OCI-LY3 (cell line): ENCODE data around the gene CADPS.

Experiments used
- H2AFZ ChIP-seq: fragments of 200-600, 300-600 bp; shearing (Covaris generic); 2 replicates; pipeline ENCODE4 v1.6.0; 2014; ENCODE audit warnings: antibody characterized with exemption, low read depth, low read length
- H3K27ac ChIP-seq: fragments of 200-600, 300-600 bp; sonication (generic); 2 replicates; pipeline ENCODE4 v1.5.1; 2014; ENCODE audit warnings: mild to moderate bottlenecking, low read length, moderate library complexity, mixed read lengths
- H3K27me3 ChIP-seq: fragments of 200-600, 300-600 bp; sonication (generic); 2 replicates; pipeline ENCODE4 v1.6.1; 2014; ENCODE audit warnings: low read depth, low read length, mixed read lengths
- H3K36me3 ChIP-seq: fragments of 200-600, 300-600 bp; sonication (generic); replicated peaks from 2 replicates; pipeline ENCODE3; 2014; ENCODE audit warnings: low read depth, low read length, mixed read lengths
- H3K4me1 ChIP-seq: fragments of 300-600, 200-600 bp; sonication (generic); 2 replicates; pipeline ENCODE4 v1.6.1; 2014; ENCODE audit warnings: low read length, mixed read lengths
- H3K4me2 ChIP-seq: fragments of 200-600, 300-600 bp; sonication (generic); 2 replicates; pipeline ENCODE4 v1.6.1; 2014; ENCODE audit warnings: low read length, mixed read lengths
- H3K4me3 ChIP-seq: fragments of 300-600, 200-600 bp; sonication (generic); 2 replicates; pipeline ENCODE4 v1.5.1; 2014; ENCODE audit warnings: antibody characterized with exemption, mild to moderate bottlenecking, low read length, moderate library complexity
- H3K79me2 ChIP-seq: fragments of 300-600, 200-600 bp; shearing (Covaris generic); 2 replicates; pipeline ENCODE4 v1.6.1; 2014; ENCODE audit warnings: mild to moderate bottlenecking, low read length, mixed read lengths
- H3K9ac ChIP-seq: fragments of 300-600, 200-600 bp; shearing (Covaris generic); 2 replicates; pipeline ENCODE4 v1.6.0; 2014; ENCODE audit warnings: mild to moderate bottlenecking, low read length, moderate library complexity
- H3K9me3 ChIP-seq: fragments of 200-600, 300-600 bp; shearing (Covaris generic); 2 replicates; pipeline ENCODE4 v1.6.1; 2014; ENCODE audit warnings: low read length, mixed read lengths; ENCODE audit not compliant: insufficient read depth
- H4K20me1 ChIP-seq: fragments of 200-600, 300-600 bp; sonication (generic); 2 replicates; pipeline ENCODE4 v1.6.1; 2016; ENCODE audit warnings: low read length, mixed read lengths; ENCODE audit not compliant: insufficient read depth
- CTCF ChIP-seq: fragments of 200-600, 300-600 bp; sonication (generic); IDR thresholded peaks from 2 replicates; pipeline ENCODE4 v1.5.1; 2014; ENCODE audit warnings: antibody characterized with exemption, low read length, low read depth
- EZH2phosphoT487 ChIP-seq: fragments of 200-600 bp; shearing (Covaris generic); IDR thresholded peaks from 2 replicates; pipeline ENCODE4 v1.6.1; 2018; ENCODE audit warnings: antibody characterized with exemption, mixed run types, low read depth

CADPS gene

GRCh38 chr3:62815981-62816380 is 59.2 kb downstream of the CADPS start:
- Histone ChIP-seq H3K36me3 (no peaks in the 10 kb centered on the region), H3K79me2 (no peaks in the 10 kb centered on the region), H3K4me2 (no peak overlapping the region), H3K9ac (no peak overlapping the region), H4K20me1 (no peaks in the 10 kb centered on the region), H3K9me3 (no peaks in the 10 kb centered on the region), H3K4me3 (no peak overlapping the region), H3K4me1 (no peaks in the 10 kb centered on the region), H3K27ac (no peak overlapping the region), H3K27me3 (no peaks in the 10 kb centered on the region), H2AFZ (no peak overlapping the region)
- no peak for TF ChIP-seq CTCF
- no peak for TF ChIP-seq EZH2phosphoT487

- Histone ChIP-seq H3K9me3 (no peaks in the 10 kb centered on the region), H3K4me2 (no peak overlapping the region), H3K36me3 (no peaks in the 10 kb centered on the region), H3K27ac (no peak overlapping the region), H3K4me1 (no peaks in the 10 kb centered on the region), H3K4me3 (no peak overlapping the region), H3K9ac (no peak overlapping the region), H2AFZ (no peak overlapping the region), H3K27me3 (no peaks in the 10 kb centered on the region; the same call in 1 of the 2 replicates), H3K79me2 (no peaks in the 10 kb centered on the region), H4K20me1 (no peaks in the 10 kb centered on the region)
- TF ChIP-seq EZH2phosphoT487 (no peak), CTCF (no peak)
These were observed 62.6 kb downstream of the CADPS start for GRCh38 chr3:62812631-62813030.

- no peaks in the 10 kb centered on the region; the same call in 1 of the 2 replicates for H3K27me3 ChIP-seq
- H3K27ac ChIP-seq: no peak overlapping the region
- no peaks in the 10 kb centered on the region for H3K4me1 ChIP-seq
These were observed 64.1 kb downstream of the CADPS start for GRCh38 chr3:62811119-62811518.

GRCh38 chr3:62809369-62809768 is 65.8 kb downstream of the CADPS start:
- Histone ChIP-seq H3K9ac (no peak overlapping the region), H3K27ac (no peak overlapping the region)

More at GRCh38 chr3:62811119-62811518, 64.1 kb downstream of the CADPS start:
- no peaks in the 10 kb centered on the region for H3K9me3 ChIP-seq
- no peak overlapping the region for H3K4me2 ChIP-seq
- H3K4me3 ChIP-seq: no peak overlapping the region
- no peaks in the 10 kb centered on the region for H4K20me1 ChIP-seq
- H2AFZ ChIP-seq: no peak overlapping the region
- TF ChIP-seq CTCF: no peak
- no peak for TF ChIP-seq EZH2phosphoT487
- no peaks in the 10 kb centered on the region for H3K36me3 ChIP-seq
- no peak overlapping the region for H3K9ac ChIP-seq
- H3K79me2 ChIP-seq: no peaks in the 10 kb centered on the region

More at GRCh38 chr3:62809369-62809768, 65.8 kb downstream of the CADPS start:
- TF ChIP-seq EZH2phosphoT487 (no peak), CTCF (no peak)
- Histone ChIP-seq H3K4me1 (no peaks in the 10 kb centered on the region), H3K36me3 (no peaks in the 10 kb centered on the region), H3K4me3 (no peak overlapping the region), H3K4me2 (no peak overlapping the region), H4K20me1 (no peaks in the 10 kb centered on the region), H3K27me3 (peaks cover 2% of the 10 kb centered on the region; the same call in 1 of the 2 replicates), H3K79me2 (no peaks in the 10 kb centered on the region), H2AFZ (no peak overlapping the region), H3K9me3 (no peaks in the 10 kb centered on the region)
